Measurements from ENCODE around the gene CDPF1.
"Not testable (repeated sequence)": the region's sequence is repeated elsewhere in the genome, so short reads cannot be mapped to it uniquely, and the experiment has no call there.

The CDPF1 gene

DNA sequence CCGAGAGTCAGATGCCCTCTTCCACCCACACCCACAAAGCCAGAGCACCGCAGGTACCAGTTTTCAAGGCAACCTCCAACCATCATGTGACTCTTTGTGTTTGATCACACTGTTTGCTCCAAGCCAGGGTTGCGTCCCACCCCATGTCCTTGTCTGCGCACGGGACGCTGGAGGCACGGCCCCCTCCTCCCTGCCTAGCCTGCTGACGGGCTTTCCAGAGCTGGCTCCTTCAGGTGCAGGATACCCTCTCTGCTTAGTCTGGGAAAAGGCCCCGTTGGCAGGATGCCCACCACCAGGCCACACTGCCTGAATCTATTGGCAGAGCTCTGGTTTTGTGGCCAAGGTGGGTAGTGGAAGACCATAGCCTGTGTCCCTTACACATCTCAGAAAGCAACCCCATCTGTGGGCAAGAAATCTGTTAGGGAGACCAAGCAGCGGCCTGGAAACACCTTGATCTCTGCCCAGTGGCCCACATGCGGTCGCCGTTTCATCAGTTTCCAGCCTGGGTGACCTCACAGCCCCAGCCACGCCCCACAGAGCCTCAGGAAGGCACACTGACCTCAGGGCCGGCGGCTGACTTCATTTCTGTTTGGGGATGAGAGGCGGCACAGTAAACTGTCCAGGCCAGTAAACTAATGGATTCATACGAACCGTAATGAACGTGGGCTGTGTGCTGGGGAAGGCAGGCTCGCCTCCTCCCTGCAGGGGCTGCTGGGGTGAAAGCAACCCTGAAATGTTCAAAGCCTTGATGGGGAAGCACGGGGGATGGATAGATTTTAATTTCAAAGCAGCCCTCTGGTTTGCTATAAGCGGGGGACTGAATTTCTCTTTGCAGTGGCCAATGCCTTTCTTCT, 25.8 kb downstream of the CDPF1 start:
- DNase-seq = no peak

DNA sequence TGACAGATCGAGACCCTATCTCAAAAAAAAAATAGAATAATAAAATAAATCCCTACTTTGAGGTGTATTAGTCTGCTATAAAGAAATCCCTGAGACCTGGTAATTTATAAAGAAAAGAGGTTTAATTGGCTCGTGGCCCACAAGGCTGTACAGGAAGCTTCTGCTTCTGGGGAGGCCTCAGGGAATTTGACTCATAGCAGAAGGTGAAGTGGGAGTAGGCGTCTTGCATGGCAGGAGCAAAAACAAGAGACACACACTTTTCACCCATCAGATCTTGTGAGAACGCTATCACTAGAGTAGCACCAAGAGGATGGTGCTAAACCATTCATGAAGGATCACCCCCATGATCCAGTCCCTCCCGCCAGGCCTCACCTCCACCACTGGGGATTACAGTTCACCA, 29.2 kb downstream of the CDPF1 start:
- DNase-seq = no peak

DNA sequence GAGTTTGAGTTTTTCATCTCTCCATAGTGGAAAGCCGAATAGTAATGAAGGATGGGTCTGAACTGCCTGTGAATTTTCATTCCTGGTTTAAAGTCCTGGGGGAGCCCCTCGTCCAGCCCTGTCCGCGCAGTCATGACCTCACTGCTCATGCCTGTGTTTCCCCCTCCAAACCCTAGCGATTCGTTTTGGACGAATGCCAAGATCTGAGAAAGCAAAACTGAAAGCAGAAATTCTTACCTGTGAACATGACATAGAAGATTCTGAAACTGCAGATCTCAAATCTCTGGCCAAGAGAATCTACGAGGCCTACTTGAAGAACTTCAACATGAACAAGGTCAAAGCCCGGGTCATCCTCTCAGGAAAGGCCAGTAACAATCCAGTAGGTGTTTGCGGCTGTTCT, 30.5 kb downstream of the CDPF1 start:
- peak in 1 of 2 experiments; percentile 2 for DNase-seq

DNA sequence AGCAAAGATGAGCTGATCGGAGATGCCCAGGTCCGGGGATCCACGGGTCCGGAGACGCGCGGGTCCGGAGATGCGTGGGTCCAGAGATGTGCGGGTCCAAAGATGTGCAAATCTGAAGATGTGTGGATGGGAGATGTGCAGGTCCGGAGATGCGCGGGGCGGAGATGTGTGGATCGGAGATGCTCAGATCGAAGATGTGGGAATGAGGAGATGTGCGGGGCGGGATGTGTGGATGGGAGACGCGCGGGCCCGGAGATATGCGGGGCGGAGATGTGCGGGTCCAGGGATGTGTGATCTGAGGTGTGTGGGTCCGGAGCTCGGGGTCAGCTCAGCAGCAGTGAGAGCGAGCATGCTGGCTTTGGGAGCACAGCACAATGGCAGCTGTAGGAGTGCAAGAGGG, 35.5 kb downstream of the CDPF1 start:
- DNase-seq = no peak

DNA sequence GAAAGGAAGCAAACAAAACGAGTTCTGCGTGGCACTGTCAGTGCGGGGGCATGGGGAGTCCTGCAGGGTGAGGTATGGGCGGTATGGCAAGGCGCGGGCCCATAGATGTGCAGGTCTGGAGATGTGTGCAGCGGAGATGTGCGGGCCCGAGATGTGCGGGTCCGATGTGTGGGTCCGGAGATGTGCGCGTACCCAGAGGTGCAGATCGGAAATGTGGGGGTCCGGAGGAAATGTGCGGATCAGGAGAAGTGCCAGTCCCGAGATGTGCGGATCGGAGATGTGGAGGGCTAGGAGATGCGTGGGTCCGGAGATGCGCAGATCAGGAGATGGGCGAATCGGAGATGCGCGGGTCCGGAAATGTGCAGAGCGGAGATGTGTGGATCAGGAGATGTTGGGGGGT, 35.9 kb downstream of the CDPF1 start:
- no peak for DNase-seq

DNA sequence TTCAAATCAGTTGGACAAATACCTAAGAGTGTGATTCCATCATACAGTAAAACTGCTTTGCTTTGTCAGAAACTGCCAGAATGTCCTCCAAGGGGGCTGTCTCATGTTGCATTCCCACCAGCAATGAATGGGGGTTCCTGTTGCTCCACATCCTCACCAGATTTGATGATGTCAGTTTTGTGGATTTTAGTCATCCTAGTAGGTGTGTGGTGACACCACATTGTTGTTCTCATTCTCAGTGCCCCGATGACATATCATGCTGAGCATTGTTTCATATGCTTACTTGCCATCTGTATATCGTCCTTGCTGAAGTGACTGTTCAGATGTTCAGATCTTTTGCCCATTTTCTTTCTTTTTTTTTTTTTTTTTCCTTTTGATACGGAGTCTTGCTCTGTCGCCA, 37.0 kb downstream of the CDPF1 start:
- DNase-seq = no peak

DNA sequence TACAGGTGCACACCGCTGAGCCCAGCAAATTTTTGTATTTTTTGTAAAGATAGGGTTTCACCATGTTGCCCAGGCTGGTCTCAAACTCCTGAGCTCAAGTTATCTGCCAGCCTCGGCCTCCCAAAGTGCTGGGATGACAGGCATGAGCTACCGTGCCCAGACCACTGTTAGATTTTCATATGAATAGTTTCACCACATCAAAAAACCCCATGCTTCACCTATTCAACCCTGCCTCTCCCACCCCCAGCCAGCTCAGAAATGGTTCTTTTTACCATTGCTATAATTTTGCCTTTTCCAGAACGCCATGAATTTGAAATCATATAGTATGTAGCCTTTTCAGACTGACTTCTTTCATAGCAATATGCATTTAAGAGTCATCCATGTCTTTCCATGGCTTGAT, 37.9 kb downstream of the CDPF1 start:
- no peak for DNase-seq

DNA sequence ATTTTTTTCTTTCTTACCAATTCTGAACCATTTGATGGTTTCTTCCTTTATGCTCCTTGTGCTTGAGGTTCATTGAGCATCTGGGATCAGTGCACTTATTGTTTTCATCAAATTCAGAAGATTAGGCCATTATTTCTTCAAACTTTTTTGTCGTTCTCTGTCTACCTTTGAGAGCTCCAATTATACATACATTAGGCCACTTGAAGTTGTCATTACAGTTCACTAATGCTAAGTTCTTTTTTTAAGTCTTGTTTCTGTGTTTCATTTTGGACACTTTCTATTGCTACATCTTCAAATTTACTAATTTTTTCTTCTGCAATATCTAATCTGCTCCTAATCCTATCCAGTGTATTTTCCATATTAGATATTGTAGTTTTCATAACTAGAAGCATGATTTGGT, 40.8 kb downstream of the CDPF1 start:
- DNase-seq = no peak

DNA sequence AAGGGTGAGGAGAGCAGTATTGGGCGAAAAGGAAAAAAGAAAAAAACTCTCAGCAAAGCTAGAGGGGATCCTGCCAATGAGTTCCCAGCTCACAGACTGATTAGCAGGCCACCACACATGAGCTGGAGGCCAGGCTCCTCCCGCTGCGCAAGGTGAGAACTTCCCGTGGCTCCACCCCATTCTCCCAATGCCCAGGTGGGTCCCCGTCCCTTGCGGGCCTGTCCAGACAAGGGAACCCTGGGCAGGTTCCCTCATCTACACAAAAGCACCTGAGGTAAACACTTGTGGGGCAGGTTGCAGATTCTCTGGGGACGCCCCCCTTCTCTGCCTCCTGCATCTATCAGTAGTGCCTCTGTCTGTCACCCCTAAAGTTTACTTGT, 46.5 kb downstream of the CDPF1 start:
- no peak for DNase-seq

DNA sequence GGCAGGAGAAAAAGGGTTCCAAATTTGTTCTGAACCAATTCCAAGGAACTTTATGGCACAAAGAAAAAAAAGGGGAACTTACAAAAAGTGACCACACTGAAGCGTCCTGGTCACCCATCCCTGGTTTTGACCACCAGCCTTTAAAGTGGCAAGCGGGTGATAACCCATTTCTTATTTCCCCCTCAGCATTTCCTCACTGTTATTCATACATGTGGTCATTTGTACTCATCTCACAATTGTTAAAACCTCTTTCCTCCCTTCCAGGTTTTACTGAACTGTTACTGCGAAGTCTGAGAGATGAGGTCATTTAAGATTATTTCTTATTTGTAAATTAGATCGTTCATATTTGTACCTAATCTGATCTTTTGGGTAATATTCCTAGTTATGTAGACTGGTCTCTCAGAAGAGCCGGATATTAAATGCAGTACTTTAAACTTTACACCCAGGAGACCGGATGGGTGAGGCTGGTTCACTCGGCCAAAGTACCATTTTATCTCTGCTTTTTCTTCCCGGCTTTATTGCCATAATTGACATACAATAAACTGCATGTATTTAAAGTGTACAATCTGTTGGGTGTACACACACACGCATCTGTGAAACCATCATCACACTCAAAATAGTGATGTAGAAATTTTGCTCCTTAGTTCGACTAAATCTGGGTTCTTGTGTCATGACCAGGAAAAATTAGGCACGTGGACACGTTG, 47.0 kb downstream of the CDPF1 start:
- DNase-seq = no peak

DNA sequence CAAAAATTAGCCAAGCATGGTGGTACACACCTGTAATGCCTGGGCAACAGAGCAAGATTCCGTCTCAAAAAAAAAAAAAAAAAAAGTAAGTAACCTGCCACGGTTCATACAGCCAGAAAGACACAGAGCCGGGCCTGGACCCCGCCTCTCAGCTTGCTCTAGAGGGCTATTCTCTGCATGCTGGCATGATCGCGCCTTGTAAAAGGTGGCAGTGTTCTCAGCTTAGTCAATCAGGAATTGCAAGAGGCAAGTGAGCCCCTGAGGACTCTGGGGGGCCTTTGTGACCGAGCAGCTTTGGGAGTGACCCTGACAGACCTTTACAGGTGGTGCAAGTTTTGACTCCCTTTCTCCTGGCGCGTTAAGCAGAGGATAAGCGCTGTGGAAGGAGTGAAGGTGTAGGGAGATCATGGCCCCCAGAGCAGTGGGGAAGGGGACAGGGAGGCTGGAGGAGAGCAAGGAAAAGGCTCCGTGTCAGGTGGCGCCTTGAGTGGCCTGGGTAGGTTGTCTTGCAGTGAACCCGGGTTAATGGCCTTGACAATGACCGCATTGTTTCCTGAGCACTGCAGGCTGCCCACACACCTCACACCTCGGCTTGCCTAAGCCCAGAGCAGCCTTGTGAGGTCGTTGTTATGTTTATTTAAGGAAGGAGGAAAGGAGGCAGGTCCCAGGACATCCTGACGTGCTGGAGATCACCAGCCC, 48.9 kb downstream of the CDPF1 start:
- DNase-seq = no peak

DNA sequence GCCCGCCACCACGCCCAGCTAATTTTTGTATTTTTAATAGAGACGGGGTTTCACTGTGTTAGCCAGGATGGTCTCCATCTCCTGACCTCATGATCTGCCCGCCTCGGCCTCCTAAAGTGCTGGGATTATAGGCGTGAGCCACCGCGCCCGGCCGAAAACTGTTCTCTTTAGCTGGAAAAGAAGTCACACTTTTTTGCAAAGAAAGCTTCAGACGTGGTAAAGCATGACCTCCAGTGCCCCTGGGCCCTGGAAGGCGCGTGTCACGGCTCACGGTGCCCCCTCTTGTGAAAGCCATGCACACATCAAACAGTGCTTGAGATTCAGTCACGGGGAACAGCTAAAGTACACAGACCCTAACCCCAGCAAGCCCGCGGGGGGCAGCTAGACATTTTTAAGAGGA, 51.3 kb downstream of the CDPF1 start:
- not testable (repeated sequence) for DNase-seq

DNA sequence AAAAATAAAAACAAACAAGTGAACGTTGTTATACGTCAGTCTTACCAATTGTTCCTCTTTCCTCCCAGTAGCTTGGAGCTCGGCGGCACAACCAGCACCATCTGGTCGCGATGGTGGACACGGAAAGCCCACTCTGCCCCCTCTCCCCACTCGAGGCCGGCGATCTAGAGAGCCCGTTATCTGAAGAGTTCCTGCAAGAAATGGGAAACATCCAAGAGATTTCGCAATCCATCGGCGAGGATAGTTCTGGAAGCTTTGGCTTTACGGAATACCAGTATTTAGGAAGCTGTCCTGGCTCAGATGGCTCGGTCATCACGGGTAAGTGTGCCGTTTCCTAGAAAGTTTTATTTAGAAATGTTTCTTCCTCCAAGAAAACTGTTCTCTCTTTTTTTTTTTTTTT, 51.8 kb downstream of the CDPF1 start:
- DNase-seq = no peak

DNA sequence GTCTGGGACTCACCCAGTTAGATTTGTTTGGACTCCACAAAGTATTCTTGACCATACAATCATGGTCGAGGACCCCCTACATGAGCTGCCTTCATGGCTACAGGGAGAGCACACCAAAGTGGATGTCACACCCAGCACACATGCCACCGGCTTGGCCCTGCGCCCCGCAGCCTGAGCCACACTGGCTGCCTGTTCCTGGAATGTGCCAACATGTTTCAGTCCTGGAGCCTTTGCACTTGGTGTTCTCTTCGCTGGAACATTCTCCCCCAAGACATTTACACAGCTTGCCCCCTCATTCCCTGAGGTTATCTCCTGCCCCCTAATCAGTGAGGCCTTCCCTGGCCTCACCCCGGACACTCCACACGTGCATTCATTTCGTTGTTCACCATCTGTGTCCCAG, 53.8 kb downstream of the CDPF1 start:
- DNase-seq = no peak

DNA sequence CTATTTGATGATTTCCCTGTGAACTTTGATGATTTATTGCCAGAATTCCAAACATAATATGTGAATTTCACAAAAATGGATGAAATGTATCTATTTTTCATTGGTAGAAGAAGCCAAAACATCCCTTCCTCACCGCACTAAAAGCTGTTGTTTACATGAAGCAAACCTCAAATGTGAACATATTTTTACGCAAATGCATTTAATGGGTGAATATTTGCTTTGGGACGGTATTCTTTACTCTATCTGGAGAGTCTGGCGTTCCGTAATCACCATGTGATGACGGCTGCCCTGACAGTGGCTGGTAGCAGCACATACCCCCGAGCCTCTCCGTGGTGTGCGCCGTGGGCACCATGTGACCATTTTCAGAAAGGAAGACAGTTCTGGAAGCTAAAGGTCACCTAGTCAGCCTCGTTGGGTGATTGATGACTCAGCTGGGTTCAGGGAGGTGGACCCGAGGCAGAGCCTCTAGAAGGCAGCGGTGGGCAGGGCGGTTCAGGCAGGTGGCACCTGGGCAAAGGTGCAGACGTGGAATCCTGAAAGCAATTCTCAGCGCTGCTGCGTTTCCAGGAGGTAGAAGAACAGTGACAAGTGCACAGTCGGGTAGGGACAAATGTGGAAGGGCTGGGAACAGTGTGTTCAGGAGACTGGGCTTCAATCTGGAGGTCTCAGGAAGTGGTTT, 54.5 kb downstream of the CDPF1 start:
- peak in 1 of 2 experiments; percentile 13 for DNase-seq

All from NCI-H2081 (cell line).